Measurements from ENCODE around the gene CENPQ.
"Not testable (repeated sequence)": the region's sequence is repeated elsewhere in the genome, so short reads cannot be mapped to it uniquely, and the experiment has no call there.

CENPQ gene

GRCh38 chr6:49462927-49463611 lies at the start of gene CENPQ, which contains the start of gene MMUT:
CENPQ (plus strand) TSS chr6:49463370; CDS start chr6:49470177, 6,807 bp downstream.
MMUT (minus strand) TSS chr6:49463253; CDS start chr6:49459466, 3,787 bp downstream.
- peak; percentile 99 for DNase-seq

- no peak for DNase-seq
Measured at GRCh38 chr6:49415358-49415757, 47.8 kb upstream of the CENPQ start.

GRCh38 chr6:49416195-49416594 lies 47.0 kb upstream of the CENPQ start:
- no peak for DNase-seq

GRCh38 chr6:49423817-49424216 lies 39.4 kb upstream of the CENPQ start:
- no peak for DNase-seq

GRCh38 chr6:49430187-49430586 lies 33.0 kb upstream of the CENPQ start:
- no peak for DNase-seq

- DNase-seq = no peak
Measured at GRCh38 chr6:49430866-49431265, 32.3 kb upstream of the CENPQ start.

- peak; percentile 36 for DNase-seq
Measured at GRCh38 chr6:49453221-49453620, 9.9 kb upstream of the CENPQ start.

GRCh38 chr6:49454787-49455709 lies 8.1 kb upstream of the CENPQ start:
- DNase-seq = no peak

- DNase-seq = no peak
Measured at GRCh38 chr6:49457771-49458170, 5.4 kb upstream of the CENPQ start.

- peak; percentile 23 for DNase-seq
Measured at GRCh38 chr6:49462071-49462470, 1.1 kb upstream of the CENPQ start.

- peak; percentile 21 for DNase-seq
Measured at GRCh38 chr6:49462599-49462926, 607 bp upstream of the CENPQ start.

- no peak for DNase-seq
Measured at GRCh38 chr6:49463612-49463967, 420 bp downstream of the CENPQ start.

GRCh38 chr6:49464691-49465090 lies 1.5 kb downstream of the CENPQ start:
- no peak for DNase-seq

GRCh38 chr6:49468042-49468441 lies 4.9 kb downstream of the CENPQ start:
- DNase-seq = no peak

GRCh38 chr6:49476564-49476963 lies 13.4 kb downstream of the CENPQ start:
- not testable (repeated sequence) for DNase-seq

- no peak for DNase-seq
Measured at GRCh38 chr6:49479308-49479970, 16.3 kb downstream of the CENPQ start.

GRCh38 chr6:49481846-49482245 lies 18.7 kb downstream of the CENPQ start:
- not testable (repeated sequence) for DNase-seq

- DNase-seq = not testable (repeated sequence)
Measured at GRCh38 chr6:49483380-49483779, 20.2 kb downstream of the CENPQ start.

- DNase-seq = no peak
Measured at GRCh38 chr6:49490633-49491032, 27.5 kb downstream of the CENPQ start.

- DNase-seq = no peak
Measured at GRCh38 chr6:49497304-49497703, 34.1 kb downstream of the CENPQ start.

GRCh38 chr6:49499126-49499525 lies 36.0 kb downstream of the CENPQ start:
- no peak for DNase-seq

GRCh38 chr6:49499623-49500022 lies 36.5 kb downstream of the CENPQ start, which contains the start of gene GLYATL3:
GLYATL3 (plus strand) TSS chr6:49499923; CDS start chr6:49511991, 12,068 bp downstream.
- no peak for DNase-seq

GRCh38 chr6:49504666-49505065 lies 41.5 kb downstream of the CENPQ start:
- DNase-seq = no peak
